Measurements from ENCODE around the gene ARHGEF3. TPM values are rescaled to one million over a fixed set of nuclear protein-coding genes. Genes with fewer than 3 reads are reported as not detected.

The ARHGEF3 gene
- total RNA-seq, 1 donor = 6.5 TPM

DNA sequence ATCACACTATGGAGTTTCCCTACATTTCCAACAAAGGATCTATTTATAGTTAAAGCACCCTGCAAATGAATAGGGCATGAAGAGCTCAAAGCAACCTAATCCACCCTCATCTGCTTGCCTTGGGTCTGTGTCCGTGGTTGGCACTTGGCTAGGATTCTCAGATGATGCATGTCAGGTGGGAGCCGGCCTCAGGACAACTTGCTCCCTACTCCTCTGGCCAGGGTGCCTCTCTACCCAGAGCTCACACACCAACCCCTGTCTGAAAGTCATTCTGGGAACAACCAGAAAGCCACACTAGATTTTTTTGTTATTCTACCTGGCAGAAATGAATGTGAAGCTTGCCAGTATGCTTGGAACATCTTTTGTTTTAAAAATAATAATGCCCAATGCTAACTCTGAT lies 13.2 kb downstream of the ARHGEF3 start:
- no peak for DNase-seq (ENCODE audit: low read depth)
- no peak overlapping the region for H3K4me3 ChIP-seq (ENCODE audit: low read depth, low read length)
- TF ChIP-seq, protein P1, sequence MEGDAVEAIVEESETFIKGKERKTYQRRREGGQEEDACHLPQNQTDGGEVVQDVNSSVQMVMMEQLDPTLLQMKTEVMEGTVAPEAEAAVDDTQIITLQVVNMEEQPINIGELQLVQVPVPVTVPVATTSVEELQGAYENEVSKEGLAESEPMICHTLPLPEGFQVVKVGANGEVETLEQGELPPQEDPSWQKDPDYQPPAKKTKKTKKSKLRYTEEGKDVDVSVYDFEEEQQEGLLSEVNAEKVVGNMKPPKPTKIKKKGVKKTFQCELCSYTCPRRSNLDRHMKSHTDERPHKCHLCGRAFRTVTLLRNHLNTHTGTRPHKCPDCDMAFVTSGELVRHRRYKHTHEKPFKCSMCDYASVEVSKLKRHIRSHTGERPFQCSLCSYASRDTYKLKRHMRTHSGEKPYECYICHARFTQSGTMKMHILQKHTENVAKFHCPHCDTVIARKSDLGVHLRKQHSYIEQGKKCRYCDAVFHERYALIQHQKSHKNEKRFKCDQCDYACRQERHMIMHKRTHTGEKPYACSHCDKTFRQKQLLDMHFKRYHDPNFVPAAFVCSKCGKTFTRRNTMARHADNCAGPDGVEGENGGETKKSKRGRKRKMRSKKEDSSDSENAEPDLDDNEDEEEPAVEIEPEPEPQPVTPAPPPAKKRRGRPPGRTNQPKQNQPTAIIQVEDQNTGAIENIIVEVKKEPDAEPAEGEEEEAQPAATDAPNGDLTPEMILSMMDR (IDR thresholded peaks at IDR 0.05; ENCODE audit: insufficient read depth, low read depth, low read length) = no peak

DNA sequence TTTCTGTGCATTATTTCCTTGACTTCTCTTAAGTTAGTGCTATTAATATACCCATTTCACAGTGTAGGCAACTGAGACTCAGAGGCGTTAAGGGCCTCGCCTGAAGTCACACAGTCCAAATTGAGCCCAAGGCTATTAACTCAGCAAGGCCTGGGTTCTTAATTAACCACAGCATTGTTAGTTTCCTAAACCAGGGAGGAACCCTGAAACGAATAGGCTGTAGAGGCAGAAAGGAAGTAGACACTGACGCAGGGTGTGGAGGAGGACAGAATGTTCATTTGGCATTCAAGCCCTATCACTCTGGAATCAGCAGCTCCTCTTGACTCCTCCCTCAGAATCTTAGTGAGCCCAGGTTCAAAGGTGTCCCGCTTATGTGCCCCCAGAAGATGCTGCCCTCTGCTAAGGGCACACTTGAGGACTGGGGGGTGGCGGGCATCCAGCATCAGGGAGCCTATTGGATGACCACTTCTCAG lies 13.9 kb downstream of the ARHGEF3 start:
- TF ChIP-seq, protein P1 (IDR thresholded peaks at IDR 0.05; ENCODE audit: insufficient read depth, low read depth, low read length) = no peak
- DNase-seq (ENCODE audit: low read depth) = no peak
- H3K4me3 ChIP-seq (ENCODE audit: low read depth, low read length) = no peak overlapping the region

DNA sequence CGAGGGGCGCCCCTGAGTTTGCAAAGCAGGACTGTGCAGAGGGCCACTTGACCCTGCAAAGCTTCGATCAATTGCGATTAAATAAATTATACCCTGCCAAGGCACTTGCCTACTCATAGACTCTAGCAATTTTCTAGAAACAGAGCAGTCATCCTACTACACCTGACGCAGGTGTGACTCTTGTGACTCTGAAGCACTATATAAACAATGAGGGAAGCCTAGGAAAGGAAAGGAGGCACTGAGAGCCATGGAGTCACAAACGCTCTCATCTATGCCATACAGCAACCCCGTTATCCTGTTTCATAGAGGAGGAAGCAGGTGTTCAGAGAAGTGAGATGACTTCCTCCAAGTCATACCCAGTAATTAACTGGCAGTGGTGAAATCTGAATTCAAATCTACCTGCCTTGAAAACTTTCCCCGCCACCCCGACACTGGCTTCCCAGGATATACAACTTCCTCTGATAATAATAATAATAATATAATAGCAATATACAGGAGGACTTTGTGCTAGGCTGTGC lies 14.4 kb downstream of the ARHGEF3 start:
- no peak overlapping the region for H3K4me3 ChIP-seq (ENCODE audit: low read depth, low read length)
- DNase-seq (ENCODE audit: low read depth) = no peak
- TF ChIP-seq, protein P1 (IDR thresholded peaks at IDR 0.05; ENCODE audit: insufficient read depth, low read depth, low read length) = no peak

DNA sequence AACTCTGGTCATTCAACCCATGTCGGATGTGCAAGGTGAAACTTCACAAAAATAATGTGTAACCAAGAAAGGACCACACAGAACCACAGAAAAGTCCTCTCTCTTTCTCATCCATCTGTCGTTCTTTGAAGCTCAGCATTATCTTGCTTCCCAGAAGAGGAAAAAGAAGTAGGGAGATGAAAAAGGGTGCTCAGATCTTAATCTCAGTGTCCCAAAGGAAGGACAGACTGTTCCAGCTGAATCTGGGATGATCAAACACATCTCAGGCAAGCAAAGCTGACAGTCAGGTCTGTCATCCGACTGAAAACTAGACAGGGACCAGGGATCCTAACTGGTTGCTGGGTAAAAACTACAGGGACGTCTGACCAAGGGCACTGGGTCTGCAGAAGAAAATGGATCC lies 16.2 kb downstream of the ARHGEF3 start:
- TF ChIP-seq, protein P1 (IDR thresholded peaks at IDR 0.05; ENCODE audit: insufficient read depth, low read depth, low read length) = no peak
- DNase-seq (ENCODE audit: low read depth) = no peak
- no peak overlapping the region for H3K4me3 ChIP-seq (ENCODE audit: low read depth, low read length)

DNA sequence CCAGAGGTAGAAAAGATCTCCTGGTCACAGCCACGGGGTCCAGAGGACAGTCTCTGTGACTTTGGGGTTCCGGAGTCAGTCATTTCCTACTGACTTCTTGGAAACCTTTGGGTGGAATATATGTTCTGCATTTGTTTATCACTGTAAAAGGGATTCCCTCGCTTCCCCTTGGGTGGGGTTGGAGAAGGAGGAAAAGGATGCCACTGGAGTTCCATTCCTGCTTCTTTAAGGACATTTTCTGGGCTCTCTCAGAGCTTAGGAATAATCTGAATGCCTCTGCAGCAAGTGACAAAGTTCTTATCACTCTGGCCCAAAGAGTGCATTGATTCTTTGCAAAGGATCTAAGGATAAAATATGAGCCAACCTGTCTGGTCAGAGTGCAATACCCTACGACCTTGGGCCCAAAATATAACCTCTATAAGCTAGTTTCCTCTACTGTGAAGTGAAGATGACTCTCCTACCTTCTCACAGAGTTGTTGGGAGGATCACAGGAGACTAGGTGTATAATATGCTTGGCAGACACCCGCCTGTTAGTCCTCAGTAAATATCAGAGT lies 17.2 kb downstream of the ARHGEF3 start:
- TF ChIP-seq, protein P1 (IDR thresholded peaks at IDR 0.05; ENCODE audit: insufficient read depth, low read depth, low read length) = no peak
- H3K4me3 ChIP-seq (ENCODE audit: low read depth, low read length) = no peak overlapping the region
- DNase-seq (ENCODE audit: low read depth) = no peak

DNA sequence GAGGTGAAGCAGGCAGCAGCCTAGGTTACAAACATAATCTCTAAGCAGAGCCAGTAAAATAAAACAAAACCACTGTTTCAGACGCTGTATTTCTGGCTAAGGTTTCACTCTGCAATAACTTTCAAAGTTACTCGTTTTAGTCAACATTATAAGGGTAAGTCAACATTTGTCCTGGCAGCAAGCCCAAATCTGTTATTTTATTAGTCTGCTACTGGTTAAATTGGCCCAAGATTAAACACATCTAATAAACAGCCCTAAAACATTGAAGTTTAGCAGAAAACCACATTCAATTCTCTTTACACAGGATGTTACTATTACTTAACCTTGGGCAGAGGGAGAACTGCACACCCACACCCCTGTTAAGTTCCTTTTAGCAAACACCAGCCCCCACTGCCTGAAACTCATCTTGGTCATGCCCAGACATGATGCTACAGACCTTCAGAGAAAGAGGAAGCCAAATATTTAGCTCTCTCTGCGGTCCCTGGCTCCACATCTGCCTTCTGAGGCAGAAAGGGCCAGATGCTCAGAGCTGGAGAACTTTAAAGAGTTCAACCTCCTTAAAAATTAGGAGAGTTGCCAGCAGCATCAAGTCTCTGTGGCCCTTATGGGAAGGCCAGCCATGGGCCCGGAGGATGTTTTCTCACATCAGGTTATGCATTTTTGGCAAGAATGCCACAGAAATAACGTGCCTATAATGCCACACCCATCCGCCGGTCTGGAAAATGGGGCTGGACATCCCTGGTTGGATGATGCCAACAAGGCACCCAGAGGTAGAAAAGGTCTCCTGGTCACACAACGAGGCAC lies 17.9 kb downstream of the ARHGEF3 start:
- TF ChIP-seq, protein P1 (IDR thresholded peaks at IDR 0.05; ENCODE audit: insufficient read depth, low read depth, low read length) = no peak
- peak; percentile 96 for DNase-seq (ENCODE audit: low read depth)
- no peak overlapping the region for H3K4me3 ChIP-seq (ENCODE audit: low read depth, low read length)

All from fibroblast of villous mesenchyme (primary cell).